ENCODE measurements around the gene CHP2. TPM values are rescaled to one million over a fixed set of nuclear protein-coding genes. Genes with fewer than 3 reads are reported as not detected.

The CHP2 gene
- total and polyA plus RNA-seq, 2 donors (not counting 1 experiment from before 2014, with no cell fraction given) = not detected

DNA sequence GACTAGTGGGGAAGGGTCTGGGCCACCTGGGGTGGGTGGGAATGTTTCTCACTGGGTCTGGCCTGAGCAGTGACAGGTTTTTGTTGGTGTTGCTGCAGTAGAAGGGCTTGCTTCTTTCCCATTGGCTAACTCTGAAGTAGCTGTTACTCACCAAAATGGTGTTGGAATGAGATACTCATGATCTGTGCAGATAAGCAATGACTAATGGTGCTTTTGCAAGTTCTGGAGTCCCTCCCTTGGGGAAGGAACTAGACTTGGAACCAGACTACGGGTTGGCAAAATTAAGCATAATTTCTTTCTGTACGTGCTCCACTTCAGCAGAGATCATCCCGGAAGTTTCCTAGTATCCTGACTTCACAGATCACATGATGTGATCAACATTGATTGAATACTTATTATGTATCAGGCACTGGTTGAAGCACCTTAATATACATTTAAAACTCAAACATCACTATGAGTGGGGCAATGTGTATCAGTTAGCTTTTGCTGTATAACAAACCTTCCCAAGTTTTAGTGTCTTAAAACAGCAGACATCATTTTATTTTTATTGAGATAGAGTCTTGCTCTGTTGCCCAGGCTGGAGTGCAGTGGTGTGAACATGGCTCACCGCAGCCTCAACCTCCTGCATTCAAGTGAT, 30.1 kb downstream of the CHP2 start:
- no peaks in the 10 kb centered on the region for H3K79me2 ChIP-seq (ENCODE audit: control insufficient read depth, insufficient read depth, low read length)
- peaks cover 0 to 12% (median 2%) of the 10 kb centered on the region in 4 experiments for H3K27me3 ChIP-seq (replicated peaks in 1 of 4; ENCODE audit: control extremely low read depth in 1 of 4, control insufficient read depth in 3 of 4, insufficient read depth in 4 of 4, low read length in 3 of 4)
- Mint-ChIP-seq H3K4me3 (no peak overlapping the region), H3K4me1 (peaks cover 7% of the 10 kb centered on the region), H3K9me3 (ENCODE audit: insufficient read depth) (no peaks in the 10 kb centered on the region), H3K27me3 (peaks cover 28% of the 10 kb centered on the region), H3K27ac (no peak overlapping the region)
- POLR2A ChIA-PET = no interaction called here
- 80% methylated on average over 1 of the region's 4 CpGs for WGBS (ENCODE audit: insufficient coverage)
- TF ChIP-seq, protein P1, sequence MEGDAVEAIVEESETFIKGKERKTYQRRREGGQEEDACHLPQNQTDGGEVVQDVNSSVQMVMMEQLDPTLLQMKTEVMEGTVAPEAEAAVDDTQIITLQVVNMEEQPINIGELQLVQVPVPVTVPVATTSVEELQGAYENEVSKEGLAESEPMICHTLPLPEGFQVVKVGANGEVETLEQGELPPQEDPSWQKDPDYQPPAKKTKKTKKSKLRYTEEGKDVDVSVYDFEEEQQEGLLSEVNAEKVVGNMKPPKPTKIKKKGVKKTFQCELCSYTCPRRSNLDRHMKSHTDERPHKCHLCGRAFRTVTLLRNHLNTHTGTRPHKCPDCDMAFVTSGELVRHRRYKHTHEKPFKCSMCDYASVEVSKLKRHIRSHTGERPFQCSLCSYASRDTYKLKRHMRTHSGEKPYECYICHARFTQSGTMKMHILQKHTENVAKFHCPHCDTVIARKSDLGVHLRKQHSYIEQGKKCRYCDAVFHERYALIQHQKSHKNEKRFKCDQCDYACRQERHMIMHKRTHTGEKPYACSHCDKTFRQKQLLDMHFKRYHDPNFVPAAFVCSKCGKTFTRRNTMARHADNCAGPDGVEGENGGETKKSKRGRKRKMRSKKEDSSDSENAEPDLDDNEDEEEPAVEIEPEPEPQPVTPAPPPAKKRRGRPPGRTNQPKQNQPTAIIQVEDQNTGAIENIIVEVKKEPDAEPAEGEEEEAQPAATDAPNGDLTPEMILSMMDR (IDR thresholded peaks at IDR 0.05) = no peak
- TF ChIP-seq EZH2 (IDR thresholded peaks at IDR 0.05; ENCODE audit: borderline replicate concordance, insufficient read depth, low read depth, low read length, poor library complexity, severe bottlenecking) = no peak
- no peak overlapping the region for H3K9ac ChIP-seq (ENCODE audit: low read length)
- ATAC-seq (ENCODE audit: low read depth) = no peak
- H3K36me3 ChIP-seq (replicated peaks in 1 of 2; ENCODE audit: control extremely low read depth in 1 of 2, control insufficient read depth in 1 of 2, extremely low read depth in 1 of 2, insufficient read depth in 2 of 2, low read length in 1 of 2) = no peaks in the 10 kb centered on the region
- peaks cover 7 to 8% of the 10 kb centered on the region in 2 donors for H3K4me1 ChIP-seq (ENCODE audit: control insufficient read depth in 2 of 2, insufficient read depth in 2 of 2, low read length in 2 of 2)
- no peaks in the 10 kb centered on the region for H3K9me3 ChIP-seq (ENCODE audit: control extremely low read depth in 1 of 3, control insufficient read depth in 2 of 3, insufficient read depth in 1 of 3, low read length in 2 of 3)
- no peak for DNase-seq
- no peak overlapping the region for H3K4me2 ChIP-seq (replicated peaks; ENCODE audit: low read depth, low read length, poor library complexity, severe bottlenecking)
- no peak overlapping the region for H3K4me3 ChIP-seq (ENCODE audit: control extremely low read depth in 1 of 5, extremely low read depth in 1 of 5, insufficient read depth in 1 of 5, low read depth in 2 of 5, low read length in 4 of 5)
- intact Hi-C loops (cut with micrococcal nuclease) = no loop called here
- CTCF ChIA-PET = no interaction called here
- no peak overlapping the region for H3K27ac ChIP-seq (ENCODE audit: low read length in 2 of 2)
- no peak overlapping the region for H2AFZ ChIP-seq (ENCODE audit: insufficient read depth, low read depth, low read length, poor library complexity, severe bottlenecking)
- no peaks in the 10 kb centered on the region for H4K20me1 ChIP-seq (ENCODE audit: control insufficient read depth, insufficient read depth, low read length, poor library complexity, severe bottlenecking)

DNA sequence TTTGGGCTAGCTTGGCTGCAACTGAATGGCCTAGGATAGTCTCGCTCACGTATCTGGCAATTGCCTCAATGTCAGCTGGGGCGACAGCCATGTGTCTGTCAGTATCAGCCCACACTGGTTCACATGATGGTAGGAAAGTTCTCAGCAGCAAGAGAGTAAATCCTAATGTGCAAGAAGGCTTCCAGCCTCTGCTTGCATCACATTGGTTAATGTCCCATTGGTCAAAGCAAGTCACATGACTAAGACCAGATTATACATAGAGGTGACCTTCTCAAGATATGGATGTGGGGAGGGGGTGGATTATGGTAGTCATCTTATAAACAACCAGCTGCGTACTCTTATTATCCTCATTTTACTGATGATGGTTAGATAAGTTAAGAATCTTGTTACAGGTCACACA, 31.0 kb downstream of the CHP2 start:
- TF ChIP-seq, protein P1 (IDR thresholded peaks at IDR 0.05) = no peak
- no peak for TF ChIP-seq EZH2 (IDR thresholded peaks at IDR 0.05; ENCODE audit: borderline replicate concordance, insufficient read depth, low read depth, low read length, poor library complexity, severe bottlenecking)
- H3K36me3 ChIP-seq (replicated peaks in 1 of 2; ENCODE audit: control extremely low read depth in 1 of 2, control insufficient read depth in 1 of 2, extremely low read depth in 1 of 2, insufficient read depth in 2 of 2, low read length in 1 of 2) = no peaks in the 10 kb centered on the region
- no peaks in the 10 kb centered on the region for H3K9me3 Mint-ChIP-seq (ENCODE audit: insufficient read depth)
- WGBS (ENCODE audit: insufficient coverage) = 100% methylated on average over 3 of the region's 4 CpGs
- H4K20me1 ChIP-seq (ENCODE audit: control insufficient read depth, insufficient read depth, low read length, poor library complexity, severe bottlenecking) = no peaks in the 10 kb centered on the region
- H3K4me2 ChIP-seq (replicated peaks; ENCODE audit: low read depth, low read length, poor library complexity, severe bottlenecking) = no peak overlapping the region
- intact Hi-C loops (cut with micrococcal nuclease) = no loop called here
- H3K4me3 Mint-ChIP-seq = no peak overlapping the region
- no peaks in the 10 kb centered on the region for H3K79me2 ChIP-seq (ENCODE audit: control insufficient read depth, insufficient read depth, low read length)
- H3K4me3 ChIP-seq (ENCODE audit: control extremely low read depth in 1 of 5, extremely low read depth in 1 of 5, insufficient read depth in 1 of 5, low read depth in 2 of 5, low read length in 4 of 5) = no peak overlapping the region
- H3K4me1 ChIP-seq (ENCODE audit: control insufficient read depth in 2 of 2, insufficient read depth in 2 of 2, low read length in 2 of 2) = peaks cover 7 to 8% of the 10 kb centered on the region in 2 donors
- H3K27ac ChIP-seq (ENCODE audit: low read length in 2 of 2) = no peak overlapping the region
- H3K27ac Mint-ChIP-seq = no peak overlapping the region
- peaks cover 7% of the 10 kb centered on the region for H3K4me1 Mint-ChIP-seq
- POLR2A ChIA-PET = no interaction called here
- peaks cover 0 to 12% (median 2%) of the 10 kb centered on the region in 4 experiments for H3K27me3 ChIP-seq (replicated peaks in 1 of 4; ENCODE audit: control extremely low read depth in 1 of 4, control insufficient read depth in 3 of 4, insufficient read depth in 4 of 4, low read length in 3 of 4)
- H3K27me3 Mint-ChIP-seq = peaks cover 24% of the 10 kb centered on the region
- no peaks in the 10 kb centered on the region for H3K9me3 ChIP-seq (ENCODE audit: control extremely low read depth in 1 of 3, control insufficient read depth in 2 of 3, insufficient read depth in 1 of 3, low read length in 2 of 3)
- no peak overlapping the region for H2AFZ ChIP-seq (ENCODE audit: insufficient read depth, low read depth, low read length, poor library complexity, severe bottlenecking)
- H3K9ac ChIP-seq (ENCODE audit: low read length) = no peak overlapping the region
- CTCF ChIA-PET = no interaction called here
- ATAC-seq (ENCODE audit: low read depth) (no peak), DNase-seq (no peak)

All from B cell (primary cell).